HepG2 (cell line): ENCODE data around the gene ITPRIP. TPM values are rescaled to one million over a fixed set of nuclear protein-coding genes. Genes with fewer than 3 reads are reported as not detected.

Source experiments
- ATAC-seq: fragments of 200-7000 bp; cut with Tn5 transposase; 3 replicates; pipeline ENCODE4 v1.9.1; 2020; ENCODE audit warnings: mild to moderate bottlenecking, moderate library complexity
- BruUV-seq: library from RNA; stranded (reverse); fragments of 400-500 nt; replicated peaks from 2 replicates; lab custom pipeline; 2021; lab: Mats Ljungman, UMichigan
- CTCF ChIA-PET: fragments of 300-600 bp; formaldehyde crosslinking; extraction: SDS; loops from one replicate; lab custom pipeline; 2021; ENCODE audit warnings: low total read pairs, inconsistent platforms, low intra/inter-chr PET ratio; lab: Yijun Ruan, JAX
- POLR2A ChIA-PET: fragments of 350-600 bp; sonication (Branson Sonifier 250); formaldehyde crosslinking; loops from one replicate; lab custom pipeline; 2020; ENCODE audit warnings: antibody characterized with exemption, inconsistent platforms; lab: Yijun Ruan, JAX
- DNase-seq: peaks from one replicate; pipeline ENCODE4 v3.0.0-alpha.2; 2015; ENCODE audit warnings: low spot score
- FAIRE-seq: peaks from 3 replicates; lab custom pipeline; 2011; peaks lifted over from hg19 to GRCh38; lab: Jason Lieb, UNC
- H2AFZ ChIP-seq: one replicate; pipeline ENCODE4 v1.6.1; 2011; ENCODE audit warnings: low read length, inconsistent platforms
- H3K27ac ChIP-seq: fragments of 300-600 bp; 3 replicates; pipeline ENCODE4 v1.8.0; 2011; ENCODE audit warnings: mixed run types, mild to moderate bottlenecking, mixed read lengths, low read length, inconsistent platforms; ENCODE audit not compliant: insufficient read depth; ENCODE audit errors: extremely low read length
- H3K27me3 ChIP-seq, 2 experiments: fragments of 200-600 bp in 1 of 2; 2 replicates in 1 of 2; 3 replicates in 1 of 2; pipeline versions ENCODE4 v1.6.0 to v1.8.0; 2011; ENCODE audit warnings: low read length in 2 of 2, mild to moderate bottlenecking in 2 of 2, moderate library complexity in 2 of 2, inconsistent platforms in 1 of 2; ENCODE audit not compliant: insufficient read depth in 2 of 2, control insufficient read depth in 1 of 2
- H3K36me3 ChIP-seq, 2 experiments: fragments of 200-600 bp in 1 of 2; replicated peaks in 1 of 2; 2 replicates in 1 of 2; 3 replicates in 1 of 2; pipeline versions ENCODE4 v1.5.1 to v1.8.0; 2011; ENCODE audit warnings: low read length in 2 of 2, inconsistent platforms in 1 of 2; ENCODE audit not compliant: insufficient read depth in 2 of 2, control insufficient read depth in 1 of 2
- H3K4me1 ChIP-seq: 2 replicates; pipeline ENCODE4 v1.5.1; 2012; ENCODE audit warnings: low read length, inconsistent platforms; ENCODE audit not compliant: insufficient read depth
- H3K4me2 ChIP-seq: 2 replicates; pipeline ENCODE4 v1.6.0; 2011; ENCODE audit warnings: low read depth, low read length, inconsistent platforms
- H3K4me3 ChIP-seq, 3 experiments: fragments of 200-600 bp in 1 of 3; sonication (generic), shearing (Covaris generic) in 1 of 3; replicated peaks in 1 of 3; 2 replicates each; pipeline ENCODE4 v1.5.1; 2011 to 2016; ENCODE audit warnings: low read length in 3 of 3, inconsistent platforms in 2 of 3, low read depth in 2 of 3, mild to moderate bottlenecking in 2 of 3, control low read depth in 1 of 3, mixed read lengths in 1 of 3; ENCODE audit not compliant: insufficient read depth in 1 of 3
- H3K79me2 ChIP-seq: one replicate; pipeline ENCODE4 v1.6.1; 2011; ENCODE audit warnings: low read length, inconsistent platforms; ENCODE audit not compliant: insufficient read depth
- H3K9ac ChIP-seq: 2 replicates; pipeline ENCODE4 v1.6.0; 2011; ENCODE audit warnings: mild to moderate bottlenecking, low read depth, low read length, inconsistent platforms; ENCODE audit not compliant: insufficient read depth
- H3K9me3 ChIP-seq: 2 replicates; pipeline ENCODE4 v1.5.1; 2012; ENCODE audit warnings: mild to moderate bottlenecking, low read length
- H4K20me1 ChIP-seq: 2 replicates; pipeline ENCODE4 v1.6.0; 2011; ENCODE audit warnings: inconsistent platforms, mild to moderate bottlenecking, low read length, moderate library complexity; ENCODE audit not compliant: insufficient read depth
- ZNF749 ChIP-seq: sonication (generic); formaldehyde crosslinking; IDR thresholded peaks from 2 replicates; pipeline ENCODE4 v1.8.0; 2022; ENCODE audit warnings: mild to moderate bottlenecking, missing genetic modification reagents, moderate library complexity, borderline replicate concordance
- whole genome bisulfite sequencing: methylation state at CpG from one replicate; pipeline ENCODE4 v1.1.6; 2017; ENCODE audit warnings: low lambda C conversion rate; 5-methylcytosine and 5-hydroxymethylcytosine counted together
- in situ Hi-C: cut with HindIII; loops from 2 replicates; pipeline ENCODE4 v1.10.0; 2017; ENCODE audit warnings: low pct_unique_long_range_greater_than_20kb; ENCODE audit not compliant: extremely low pct_ligation_motif_present
- intact Hi-C: fragments of 100-400 bp; cut with micrococcal nuclease; formaldehyde crosslinking; loops from one replicate; pipeline ENCODE4 v1.10.0; 2022; ENCODE audit not compliant: unreplicated experiment
- polyA plus RNA-seq, 8 experiments: library from polyadenylated mRNA; depleted of rRNA in 3 of 8; stranded (reverse) in 7 of 8; unstranded in 1 of 8; fragments of >200 nt; fragmentation: Illumina TruSeq in 4 of 8; extraction: Trizol in 4 of 8; gene quantifications; 2 replicates each; pipeline versions ENCODE4 v1.2.1 to v1.2.3, GENCODE V29; 2011 to 2016; ENCODE audit warnings: low read depth in 4 of 8, missing spikeins in 1 of 8, mixed read lengths in 1 of 8; ENCODE audit not compliant: insufficient read depth in 1 of 8
- total RNA-seq, 5 experiments: library from RNA; depleted of rRNA; stranded (reverse); fragments of >200 nt; fragmentation: Illumina TruSeq; extraction: Trizol; gene quantifications; 2 replicates each; pipeline ENCODE4 v1.2.3, GENCODE V29; 2016; ENCODE audit warnings: low read depth in 1 of 5
- TF ChIP-seq, protein P1 (sequence below): sonication (generic); formaldehyde crosslinking; IDR thresholded peaks from 2 replicates; pipeline ENCODE4 v1.4.0; 2020; ENCODE audit warnings: low read depth, missing genetic modification reagents

ITPRIP gene
- total and polyA plus RNA-seq, 2 of the 13 experiments (the other 11 are each of a cell fraction or from before 2014, with no cell fraction given): 1.00 to 2.8 TPM

DNA sequence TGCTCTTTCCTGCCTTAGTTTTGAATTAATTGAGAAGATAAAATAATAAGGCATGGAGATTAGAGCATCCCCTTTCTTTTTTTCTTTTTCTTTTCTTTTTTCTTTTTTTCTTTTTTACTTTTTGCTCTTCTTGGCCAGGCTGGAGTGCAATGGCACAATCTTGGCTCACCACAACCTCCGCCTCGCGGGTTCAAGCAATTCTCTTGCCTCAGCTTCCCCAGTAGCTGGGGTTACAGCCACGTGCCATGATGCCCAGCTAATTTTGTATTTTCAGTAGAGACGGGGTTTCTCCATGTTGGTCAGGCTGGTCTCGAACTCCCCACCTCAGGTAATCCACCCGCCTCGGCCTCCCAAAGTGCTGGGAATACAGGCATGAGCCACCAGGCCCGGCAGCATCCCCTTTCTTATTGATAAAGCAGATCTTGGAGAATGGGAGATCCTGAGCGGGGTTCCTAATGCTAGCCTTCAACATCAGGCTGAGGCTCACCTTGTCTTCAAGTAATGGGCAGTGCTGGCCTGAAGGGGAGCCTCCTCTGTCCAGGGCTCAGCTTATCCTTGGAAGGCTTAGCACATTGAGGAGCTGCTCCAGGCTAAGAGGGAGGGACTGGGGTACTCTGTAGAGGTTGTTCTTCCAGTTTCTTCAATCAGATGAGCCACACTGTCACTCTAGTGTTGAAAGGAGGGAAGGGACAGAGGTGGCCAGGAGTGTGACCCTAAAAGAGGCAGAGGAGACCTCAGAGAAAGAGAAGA, 41.4 kb downstream of the ITPRIP start:
- no peak for DNase-seq
- Histone ChIP-seq H3K4me3 (no peak overlapping the region), H3K27me3 (peaks cover 5 to 39% of the 10 kb centered on the region in 2 experiments), H3K9me3 (no peaks in the 10 kb centered on the region), H4K20me1 (no peaks in the 10 kb centered on the region), H3K4me1 (peaks cover 23% of the 10 kb centered on the region), H3K79me2 (no peaks in the 10 kb centered on the region), H3K4me2 (no peak overlapping the region), H3K9ac (no peak overlapping the region), H3K27ac (no peak overlapping the region), H2AFZ (no peak overlapping the region), H3K36me3 (no peaks in the 10 kb centered on the region)
- no peak for ATAC-seq
- TF ChIP-seq, protein P1, sequence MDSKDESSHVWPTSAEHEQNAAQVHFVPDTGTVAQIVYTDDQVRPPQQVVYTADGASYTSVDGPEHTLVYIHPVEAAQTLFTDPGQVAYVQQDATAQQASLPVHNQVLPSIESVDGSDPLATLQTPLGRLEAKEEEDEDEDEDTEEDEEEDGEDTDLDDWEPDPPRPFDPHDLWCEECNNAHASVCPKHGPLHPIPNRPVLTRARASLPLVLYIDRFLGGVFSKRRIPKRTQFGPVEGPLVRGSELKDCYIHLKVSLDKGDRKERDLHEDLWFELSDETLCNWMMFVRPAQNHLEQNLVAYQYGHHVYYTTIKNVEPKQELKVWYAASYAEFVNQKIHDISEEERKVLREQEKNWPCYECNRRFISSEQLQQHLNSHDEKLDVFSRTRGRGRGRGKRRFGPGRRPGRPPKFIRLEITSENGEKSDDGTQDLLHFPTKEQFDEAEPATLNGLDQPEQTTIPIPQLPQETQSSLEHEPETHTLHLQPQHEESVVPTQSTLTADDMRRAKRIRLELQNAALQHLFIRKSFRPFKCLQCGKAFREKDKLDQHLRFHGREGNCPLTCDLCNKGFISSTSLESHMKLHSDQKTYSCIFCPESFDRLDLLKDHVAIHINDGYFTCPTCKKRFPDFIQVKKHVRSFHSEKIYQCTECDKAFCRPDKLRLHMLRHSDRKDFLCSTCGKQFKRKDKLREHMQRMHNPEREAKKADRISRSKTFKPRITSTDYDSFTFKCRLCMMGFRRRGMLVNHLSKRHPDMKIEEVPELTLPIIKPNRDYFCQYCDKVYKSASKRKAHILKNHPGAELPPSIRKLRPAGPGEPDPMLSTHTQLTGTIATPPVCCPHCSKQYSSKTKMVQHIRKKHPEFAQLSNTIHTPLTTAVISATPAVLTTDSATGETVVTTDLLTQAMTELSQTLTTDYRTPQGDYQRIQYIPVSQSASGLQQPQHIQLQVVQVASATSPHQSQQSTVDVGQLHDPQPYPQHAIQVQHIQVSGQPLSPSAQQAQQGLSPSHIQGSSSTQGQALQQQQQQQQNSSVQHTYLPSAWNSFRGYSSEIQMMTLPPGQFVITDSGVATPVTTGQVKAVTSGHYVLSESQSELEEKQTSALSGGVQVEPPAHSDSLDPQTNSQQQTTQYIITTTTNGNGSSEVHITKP (CRISPR knock-in tag): no peak
- TF ChIP-seq ZNF749 (CRISPR knock-in tag): no peak
- ChIA-PET POLR2A (interaction anchor here (0.7 kb wide), 1 partner anchor 263 kb away, joined by 3 read pairs; no protein-coding TSS in a partner anchor), CTCF (interaction anchor here (1.4 kb wide), 1 partner anchor 22 kb away, joined by 8 read pairs; no protein-coding TSS in a partner anchor)
- no peak for FAIRE-seq
- intact Hi-C loops: no loop called here
- in situ Hi-C loops: no loop called here
- no TSS peak for BruUV-seq
- 56% methylated on average over 10 of the region's 10 CpGs for WGBS
